ENCODE measurements around the gene MAGI1.

MAGI1 gene

DNA sequence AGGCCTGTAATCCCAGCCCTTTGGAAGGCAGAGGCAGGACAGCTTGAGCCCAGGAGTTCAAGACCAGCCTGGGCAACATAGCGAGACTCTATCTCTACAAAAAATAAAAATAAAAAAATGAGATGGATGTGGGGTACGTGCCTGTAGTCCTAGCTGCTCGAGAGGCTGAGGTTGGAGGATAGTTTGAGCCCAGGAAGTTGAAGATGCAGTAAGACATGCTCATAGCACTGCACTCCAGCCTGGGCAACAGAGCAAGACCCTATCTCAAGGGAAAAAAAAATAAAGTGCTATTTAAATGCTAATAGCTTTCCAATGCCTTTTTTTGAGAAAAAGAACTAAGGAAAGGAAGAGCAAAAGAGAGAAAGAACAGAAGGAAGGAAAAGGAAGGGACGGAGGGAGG is 94.5 kb downstream of the MAGI1 start:
- DNase-seq = no peak

GRCh38 chr3:65939801-65940246 is 98.9 kb downstream of the MAGI1 start:
- no peak for DNase-seq

DNA sequence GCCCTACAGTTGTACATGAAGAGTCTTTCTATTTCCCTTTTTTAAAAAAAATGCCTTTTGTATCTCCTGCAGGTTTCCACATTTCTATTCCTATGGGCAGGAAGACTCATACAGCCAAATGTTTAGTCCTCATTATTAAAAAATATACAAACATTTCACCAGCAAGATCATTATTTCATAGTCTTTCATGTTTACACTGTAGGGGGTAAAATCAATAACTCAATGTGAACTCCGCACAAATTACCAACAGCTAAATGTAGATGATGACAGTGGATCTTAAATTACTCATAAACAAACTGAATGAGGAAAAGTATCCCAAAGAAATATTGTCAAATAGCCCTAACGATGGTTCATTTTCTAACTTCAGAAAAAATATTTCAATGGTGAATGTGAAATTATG is 99.5 kb downstream of the MAGI1 start:
- DNase-seq = no peak

- DNase-seq = no peak
Measured at GRCh38 chr3:65938676-65939075, 100.0 kb downstream of the MAGI1 start.

- no peak for DNase-seq
Measured at GRCh38 chr3:65938147-65938546, 100.6 kb downstream of the MAGI1 start.

- DNase-seq = peak; percentile 56
Measured at GRCh38 chr3:65936908-65937638, 101.6 kb downstream of the MAGI1 start.

GRCh38 chr3:65935724-65936123 is 103.0 kb downstream of the MAGI1 start:
- no peak for DNase-seq

DNA sequence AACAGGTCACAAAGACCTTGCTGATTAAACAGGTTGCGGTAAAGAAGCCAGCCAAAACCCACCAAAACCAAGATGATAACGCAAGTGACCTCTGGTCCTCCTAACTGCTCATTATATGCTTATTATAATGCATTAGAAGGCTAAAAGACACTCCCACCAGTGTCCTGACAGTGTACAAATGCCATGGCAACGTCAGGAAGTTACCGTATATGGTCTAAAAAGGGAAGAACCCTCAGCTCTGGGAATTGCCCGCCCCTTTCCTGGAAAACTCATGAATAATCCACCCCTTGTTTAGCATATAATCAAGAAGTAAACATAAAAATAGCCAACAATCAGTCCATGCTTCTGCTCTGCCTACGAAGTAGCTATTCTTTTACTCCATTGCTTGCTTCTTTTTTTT is 108.1 kb downstream of the MAGI1 start:
- no peak for DNase-seq

GRCh38 chr3:65928110-65928509 is 110.6 kb downstream of the MAGI1 start:
- DNase-seq = no peak

DNA sequence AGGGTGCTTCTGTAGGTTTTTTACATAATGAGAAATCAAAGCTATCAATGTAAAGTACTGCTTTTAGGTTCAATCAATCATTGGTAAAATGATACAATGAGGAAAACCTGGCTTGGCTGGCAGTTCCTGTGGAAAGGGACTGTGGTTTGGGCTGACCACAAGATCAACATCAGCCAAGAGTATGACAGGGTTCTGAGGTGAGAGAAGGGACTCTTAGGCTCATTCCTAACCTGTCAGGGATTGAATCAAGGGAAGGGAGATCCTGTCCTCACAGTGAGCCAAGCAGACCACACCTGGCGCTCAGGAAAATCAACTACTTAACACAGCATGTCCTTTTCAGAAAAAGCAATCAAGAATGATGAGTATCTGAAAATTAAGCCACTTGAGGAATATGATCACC is 111.1 kb downstream of the MAGI1 start:
- peak; percentile 56 for DNase-seq

- no peak for DNase-seq
Measured at GRCh38 chr3:65925254-65925954, 113.3 kb downstream of the MAGI1 start.

DNA sequence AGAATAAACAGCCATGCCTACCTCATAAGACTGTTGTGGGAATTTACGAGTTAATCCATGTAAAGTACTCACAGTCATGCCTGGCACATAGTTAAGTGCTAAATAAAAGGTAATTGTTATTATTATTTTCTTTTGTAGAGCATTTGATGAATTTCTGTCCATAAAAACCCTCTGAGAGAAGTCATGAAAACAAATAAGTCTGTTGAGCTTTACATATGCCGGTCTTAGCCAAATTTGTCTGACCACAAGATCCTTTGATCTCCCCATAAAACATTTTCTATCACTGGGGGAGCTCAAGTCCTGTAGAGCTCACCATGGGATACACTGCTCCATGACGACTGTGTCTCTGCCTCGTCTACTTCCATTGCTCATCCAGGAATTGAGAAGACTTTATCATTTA is 114.0 kb downstream of the MAGI1 start:
- DNase-seq = no peak

GRCh38 chr3:65922441-65922840 is 116.3 kb downstream of the MAGI1 start:
- DNase-seq = no peak

- no peak for DNase-seq
Measured at GRCh38 chr3:65919826-65920225, 118.9 kb downstream of the MAGI1 start.

DNA sequence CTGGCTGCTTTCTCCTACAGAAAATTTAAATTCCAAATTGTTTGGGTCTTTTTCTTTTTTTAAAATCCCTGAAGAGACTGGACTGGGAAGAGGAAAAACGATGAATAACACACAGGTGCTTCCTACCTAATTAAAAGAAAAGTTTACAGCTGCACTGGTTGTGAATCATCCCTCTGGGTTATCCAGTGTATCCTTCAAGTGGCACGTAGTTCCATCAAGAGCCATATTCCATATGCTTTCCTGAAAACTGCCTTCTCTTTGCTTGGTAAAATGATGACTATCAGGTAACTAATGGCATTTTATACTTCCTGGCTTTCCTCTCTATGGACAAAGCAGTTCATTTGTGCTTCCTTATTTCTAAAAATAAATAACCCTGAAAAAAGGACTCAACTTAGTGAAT is 123.2 kb downstream of the MAGI1 start:
- DNase-seq = no peak

DNA sequence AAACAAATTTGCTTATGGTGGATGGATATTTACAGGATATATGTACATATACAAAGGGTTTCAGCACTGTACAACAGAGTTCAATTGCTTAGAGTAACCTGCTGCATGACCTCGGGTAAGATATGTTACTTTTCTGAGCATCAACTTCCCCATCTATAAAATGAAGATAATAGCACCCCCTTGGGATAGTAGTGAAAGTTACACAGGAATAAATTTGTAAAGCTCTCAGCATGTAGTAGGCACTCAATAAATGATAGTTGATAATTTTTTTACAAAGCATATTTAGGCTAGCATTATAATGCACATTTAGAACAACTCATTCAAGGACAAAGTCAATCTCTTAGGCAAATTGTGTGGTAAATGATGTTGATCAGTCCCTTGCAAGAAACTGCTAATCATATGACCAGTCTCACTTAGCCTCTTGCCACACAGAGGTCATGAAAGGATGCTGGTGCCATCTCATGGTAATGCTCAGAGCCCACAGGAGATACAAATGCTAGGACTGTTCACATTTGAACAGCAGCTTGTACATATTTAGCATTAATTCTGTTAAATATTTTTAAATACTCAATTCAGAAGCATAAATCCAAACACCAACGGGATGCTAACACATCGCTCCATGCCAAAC is 123.9 kb downstream of the MAGI1 start:
- DNase-seq = no peak

DNA sequence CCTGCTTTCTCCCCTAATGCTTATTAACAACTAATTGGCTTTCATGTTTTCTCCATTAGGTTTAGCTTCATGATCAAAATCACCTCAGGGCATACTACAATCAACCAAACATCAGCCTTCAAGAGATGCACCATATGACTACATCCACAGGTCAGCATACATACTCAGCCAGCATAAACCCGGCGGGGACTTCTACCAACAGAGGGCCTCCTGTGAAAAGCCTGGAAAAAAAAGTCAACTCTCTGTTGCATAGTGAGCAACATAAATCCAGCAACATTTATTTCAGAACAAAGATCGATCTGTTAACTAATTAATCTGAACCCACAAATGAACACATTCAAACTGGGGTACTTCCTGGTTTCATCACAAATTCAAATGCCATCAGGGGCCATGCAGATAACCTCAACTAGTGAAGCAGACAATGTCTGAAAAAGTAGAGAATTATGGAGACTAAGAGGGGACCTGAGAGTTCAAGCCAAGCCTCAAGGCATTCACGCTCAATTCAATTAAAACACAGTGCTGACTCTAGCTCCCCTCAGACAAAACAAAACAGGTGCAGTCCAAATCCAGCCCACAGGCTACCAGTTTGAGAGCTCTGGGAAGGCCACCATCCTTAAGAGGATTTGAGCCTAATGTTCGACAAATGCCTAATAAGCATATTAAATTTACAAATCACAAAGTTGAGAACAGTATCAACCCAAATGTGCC is 124.5 kb downstream of the MAGI1 start:
- DNase-seq = no peak

GRCh38 chr3:65912647-65913046 is 126.1 kb downstream of the MAGI1 start:
- DNase-seq = no peak

DNA sequence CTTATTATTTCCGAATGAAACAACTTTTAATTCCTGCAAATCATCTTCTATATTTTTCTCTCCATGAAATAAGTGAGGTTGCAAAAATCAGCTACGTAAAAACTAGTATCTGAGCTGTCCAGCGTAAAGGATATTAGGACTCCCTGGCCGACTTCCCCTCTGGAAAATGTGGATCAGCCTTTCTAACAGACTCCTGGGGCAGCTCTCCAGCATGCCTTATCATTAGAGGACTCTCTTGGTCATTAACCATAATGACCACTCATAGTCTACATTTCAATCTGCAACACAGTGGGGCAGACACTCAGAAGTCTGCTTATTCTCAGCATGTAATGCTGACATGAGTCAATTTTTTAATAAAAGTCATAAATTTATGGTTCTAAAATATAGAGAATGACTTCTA is 130.1 kb downstream of the MAGI1 start:
- DNase-seq = no peak

GRCh38 chr3:65907232-65908130 is 131.2 kb downstream of the MAGI1 start:
- peak; percentile 59 for DNase-seq

GRCh38 chr3:65905771-65906170 is 132.9 kb downstream of the MAGI1 start:
- DNase-seq = no peak

DNA sequence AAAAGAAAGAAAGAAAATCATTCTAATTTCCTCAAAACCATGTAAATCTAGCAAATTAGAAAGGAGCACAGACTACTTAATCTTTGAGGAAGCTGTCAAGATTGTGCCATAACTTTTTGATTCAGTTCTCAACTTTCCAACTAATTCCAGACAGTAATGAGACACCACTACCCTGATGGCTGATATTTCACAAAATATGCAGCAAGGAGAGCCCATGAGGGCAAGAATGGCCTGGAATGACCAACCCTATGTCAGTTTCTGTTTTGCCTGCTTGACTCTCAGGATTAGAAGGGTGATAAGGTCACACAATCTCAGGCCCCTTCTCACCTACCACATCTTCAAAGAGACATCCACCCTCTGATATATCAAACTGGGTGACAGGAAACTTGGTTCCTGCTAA is 134.7 kb downstream of the MAGI1 start:
- no peak for DNase-seq

Measured in islet precursor cell (in vitro differentiated cells).